SK-N-MC (cell line): ENCODE data around the gene IER3.

ENCODE experiments used
- EZH2 ChIP-seq: fragments of 200-600 bp; sonication (generic); IDR thresholded peaks from one replicate; pipeline ENCODE4 v1.6.1; 2017; ENCODE audit warnings: antibody characterized with exemption
- POLR2AphosphoS5 ChIP-seq: IDR thresholded peaks from 2 replicates; pipeline ENCODE4 v1.6.1; 2012; ENCODE audit warnings: mild to moderate bottlenecking, low read depth, low read length, borderline replicate concordance

GRCh38 chr6:30761791-30762429 is 17.6 kb upstream of the IER3 start:
- no peak for TF ChIP-seq POLR2AphosphoS5
- TF ChIP-seq EZH2 = no peak
